HG02588 (cell line): ENCODE measurements around the gene TOLLIP.
"Not testable (repeated sequence)": the region's sequence is repeated elsewhere in the genome, so short reads cannot be mapped to it uniquely, and the experiment has no call there.

Source experiments
- ATAC-seq: cut with Tn5 transposase; IDR thresholded peaks from one replicate; pipeline ENCODE4 v1.9.1; 2021; ENCODE audit warnings: mild to moderate bottlenecking, moderate library complexity; ENCODE audit not compliant: unreplicated experiment

Gene TOLLIP

DNA sequence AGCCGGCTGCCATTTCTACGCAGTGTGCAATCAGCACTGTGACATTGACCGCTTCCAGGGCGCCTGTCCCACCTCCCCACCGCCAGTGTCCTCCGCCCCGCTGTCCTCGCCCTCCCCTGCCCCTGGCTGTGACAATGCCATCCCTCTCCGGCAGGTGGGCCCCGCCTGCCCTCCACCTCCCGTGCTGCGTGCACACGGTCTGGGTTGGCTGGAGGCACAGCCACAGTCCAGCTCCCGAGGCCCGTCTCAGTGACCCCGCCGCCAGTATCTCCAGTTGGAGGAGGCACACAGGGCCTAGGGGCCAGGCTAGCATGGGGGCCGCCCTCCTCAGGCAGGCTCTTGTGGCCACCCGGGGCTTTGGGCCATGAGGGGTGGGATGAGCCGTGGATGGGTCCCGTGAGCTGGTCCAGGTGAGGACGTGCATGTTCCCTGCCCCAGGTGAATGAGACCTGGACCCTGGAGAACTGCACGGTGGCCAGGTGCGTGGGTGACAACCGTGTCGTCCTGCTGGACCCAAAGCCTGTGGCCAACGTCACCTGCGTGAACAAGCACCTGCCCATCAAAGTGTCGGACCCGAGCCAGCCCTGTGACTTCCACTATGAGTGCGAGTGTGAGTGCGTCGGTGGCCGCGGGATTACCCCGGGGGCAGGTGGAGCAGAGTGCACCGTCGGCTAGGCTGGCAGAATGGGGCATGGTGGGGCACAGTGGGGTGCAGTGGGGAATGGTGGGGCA lies 56.9 kb downstream of the TOLLIP start:
- no peak for ATAC-seq

DNA sequence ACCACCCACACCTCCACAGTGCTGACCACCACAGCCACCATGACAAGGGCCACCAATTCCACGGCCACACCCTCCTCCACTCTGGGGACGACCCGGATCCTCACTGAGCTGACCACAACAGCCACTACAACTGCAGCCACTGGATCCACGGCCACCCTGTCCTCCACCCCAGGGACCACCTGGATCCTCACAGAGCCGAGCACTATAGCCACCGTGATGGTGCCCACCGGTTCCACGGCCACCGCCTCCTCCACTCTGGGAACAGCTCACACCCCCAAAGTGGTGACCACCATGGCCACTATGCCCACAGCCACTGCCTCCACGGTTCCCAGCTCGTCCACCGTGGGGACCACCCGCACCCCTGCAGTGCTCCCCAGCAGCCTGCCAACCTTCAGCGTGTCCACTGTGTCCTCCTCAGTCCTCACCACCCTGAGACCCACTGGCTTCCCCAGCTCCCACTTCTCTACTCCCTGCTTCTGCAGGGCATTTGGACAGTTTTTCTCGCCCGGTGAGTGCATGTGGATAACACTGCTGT lies 58.1 kb downstream of the TOLLIP start:
- no peak for ATAC-seq

DNA sequence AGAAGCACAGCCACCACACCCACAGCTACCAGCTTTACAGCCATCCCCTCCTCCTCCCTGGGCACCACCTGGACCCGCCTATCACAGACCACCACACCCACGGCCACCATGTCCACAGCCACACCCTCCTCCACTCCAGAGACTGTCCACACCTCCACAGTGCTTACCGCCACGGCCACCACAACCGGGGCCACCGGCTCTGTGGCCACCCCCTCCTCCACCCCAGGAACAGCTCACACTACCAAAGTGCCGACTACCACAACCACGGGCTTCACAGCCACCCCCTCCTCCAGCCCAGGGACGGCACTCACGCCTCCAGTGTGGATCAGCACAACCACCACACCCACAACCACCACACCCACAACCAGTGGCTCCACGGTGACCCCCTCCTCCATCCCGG lies 59.0 kb downstream of the TOLLIP start:
- not testable (repeated sequence) for ATAC-seq

DNA sequence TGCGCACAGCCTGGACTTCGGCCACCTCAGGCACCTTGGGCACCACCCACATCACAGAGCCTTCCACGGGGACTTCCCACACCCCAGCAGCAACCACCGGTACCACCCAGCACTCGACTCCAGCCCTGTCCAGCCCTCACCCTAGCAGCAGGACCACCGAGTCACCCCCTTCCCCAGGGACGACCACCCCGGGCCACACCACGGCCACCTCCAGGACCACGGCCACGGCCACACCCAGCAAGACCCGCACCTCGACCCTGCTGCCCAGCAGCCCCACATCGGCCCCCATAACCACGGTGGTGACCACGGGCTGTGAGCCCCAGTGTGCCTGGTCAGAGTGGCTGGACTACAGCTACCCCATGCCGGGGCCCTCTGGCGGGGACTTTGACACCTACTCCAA lies 60.5 kb downstream of the TOLLIP start:
- ATAC-seq, result not testable (repeated sequence)

DNA sequence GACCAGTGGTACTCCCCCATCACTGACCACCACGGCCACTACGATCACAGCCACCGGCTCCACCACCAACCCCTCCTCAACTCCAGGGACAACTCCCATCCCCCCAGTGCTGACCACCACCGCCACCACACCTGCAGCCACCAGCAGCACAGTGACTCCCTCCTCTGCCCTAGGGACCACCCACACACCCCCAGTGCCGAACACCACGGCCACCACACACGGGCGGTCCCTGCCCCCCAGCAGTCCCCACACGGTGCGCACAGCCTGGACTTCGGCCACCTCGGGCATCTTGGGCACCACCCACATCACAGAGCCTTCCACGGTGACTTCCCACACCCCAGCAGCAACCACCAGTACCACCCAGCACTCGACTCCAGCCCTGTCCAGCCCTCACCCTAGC lies 62.4 kb downstream of the TOLLIP start:
- ATAC-seq, result not testable (repeated sequence)

DNA sequence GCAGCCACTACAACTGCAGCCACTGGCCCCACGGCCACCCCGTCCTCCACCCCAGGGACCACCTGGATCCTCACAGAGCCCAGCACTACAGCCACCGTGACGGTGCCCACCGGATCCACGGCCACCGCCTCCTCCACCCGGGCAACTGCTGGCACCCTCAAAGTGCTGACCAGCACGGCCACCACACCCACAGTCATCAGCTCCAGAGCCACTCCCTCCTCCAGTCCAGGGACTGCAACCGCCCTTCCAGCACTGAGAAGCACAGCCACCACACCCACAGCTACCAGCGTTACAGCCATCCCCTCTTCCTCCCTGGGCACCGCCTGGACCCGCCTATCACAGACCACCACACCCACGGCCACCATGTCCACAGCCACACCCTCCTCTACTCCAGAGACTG lies 63.1 kb downstream of the TOLLIP start:
- not testable (repeated sequence) for ATAC-seq

DNA sequence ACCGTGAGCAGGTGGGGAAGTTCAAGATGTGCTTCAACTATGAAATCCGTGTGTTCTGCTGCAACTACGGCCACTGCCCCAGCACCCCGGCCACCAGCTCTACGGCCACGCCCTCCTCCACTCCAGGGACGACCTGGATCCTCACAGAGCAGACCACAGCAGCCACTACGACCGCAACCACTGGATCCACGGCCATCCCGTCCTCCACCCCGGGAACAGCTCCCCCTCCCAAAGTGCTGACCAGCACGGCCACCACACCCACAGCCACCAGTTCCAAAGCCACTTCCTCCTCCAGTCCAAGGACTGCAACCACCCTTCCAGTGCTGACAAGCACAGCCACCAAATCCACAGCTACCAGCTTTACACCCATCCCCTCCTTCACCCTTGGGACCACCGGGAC lies 63.7 kb downstream of the TOLLIP start:
- ATAC-seq, result not testable (repeated sequence)

DNA sequence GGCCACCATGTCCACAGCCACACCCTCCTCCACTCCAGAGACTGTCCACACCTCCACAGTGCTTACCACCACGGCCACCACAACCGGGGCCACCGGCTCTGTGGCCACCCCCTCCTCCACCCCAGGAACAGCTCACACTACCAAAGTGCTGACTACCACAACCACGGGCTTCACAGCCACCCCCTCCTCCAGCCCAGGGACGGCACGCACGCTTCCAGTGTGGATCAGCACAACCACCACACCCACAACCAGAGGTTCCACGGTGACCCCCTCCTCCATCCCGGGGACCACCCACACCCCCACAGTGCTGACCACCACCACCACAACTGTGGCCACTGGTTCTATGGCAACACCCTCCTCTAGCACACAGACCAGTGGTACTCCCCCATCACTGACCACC lies 64.9 kb downstream of the TOLLIP start:
- not testable (repeated sequence) for ATAC-seq

DNA sequence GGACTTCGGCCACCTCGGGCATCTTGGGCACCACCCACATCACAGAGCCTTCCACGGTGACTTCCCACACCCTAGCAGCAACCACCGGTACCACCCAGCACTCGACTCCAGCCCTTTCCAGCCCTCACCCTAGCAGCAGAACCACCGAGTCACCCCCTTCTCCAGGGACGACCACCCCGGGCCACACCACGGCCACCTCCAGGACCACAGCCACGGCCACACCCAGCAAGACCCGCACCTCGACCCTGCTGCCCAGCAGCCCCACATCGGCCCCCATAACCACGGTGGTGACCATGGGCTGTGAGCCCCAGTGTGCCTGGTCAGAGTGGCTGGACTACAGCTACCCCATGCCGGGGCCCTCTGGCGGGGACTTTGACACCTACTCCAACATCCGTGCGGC lies 65.9 kb downstream of the TOLLIP start:
- not testable (repeated sequence) for ATAC-seq

DNA sequence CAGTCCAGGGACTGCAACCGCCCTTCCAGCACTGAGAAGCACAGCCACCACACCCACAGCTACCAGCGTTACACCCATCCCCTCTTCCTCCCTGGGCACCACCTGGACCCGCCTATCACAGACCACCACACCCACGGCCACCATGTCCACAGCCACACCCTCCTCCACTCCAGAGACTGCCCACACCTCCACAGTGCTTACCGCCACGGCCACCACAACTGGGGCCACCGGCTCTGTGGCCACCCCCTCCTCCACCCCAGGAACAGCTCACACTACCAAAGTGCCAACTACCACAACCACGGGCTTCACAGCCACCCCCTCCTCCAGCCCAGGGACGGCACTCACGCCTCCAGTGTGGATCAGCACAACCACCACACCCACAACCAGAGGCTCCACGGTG lies 66.7 kb downstream of the TOLLIP start:
- not testable (repeated sequence) for ATAC-seq

DNA sequence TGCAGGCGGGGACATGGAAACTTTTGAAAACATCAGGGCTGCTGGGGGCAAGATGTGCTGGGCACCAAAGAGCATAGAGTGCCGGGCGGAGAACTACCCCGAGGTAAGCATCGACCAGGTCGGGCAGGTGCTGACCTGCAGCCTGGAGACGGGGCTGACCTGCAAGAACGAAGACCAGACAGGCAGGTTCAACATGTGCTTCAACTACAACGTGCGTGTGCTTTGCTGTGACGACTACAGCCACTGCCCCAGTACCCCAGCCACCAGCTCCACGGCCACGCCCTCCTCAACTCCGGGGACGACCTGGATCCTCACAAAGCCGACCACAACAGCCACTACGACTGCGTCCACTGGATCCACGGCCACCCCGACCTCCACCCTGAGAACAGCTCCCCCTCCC lies 67.1 kb downstream of the TOLLIP start:
- ATAC-seq, result no peak

DNA sequence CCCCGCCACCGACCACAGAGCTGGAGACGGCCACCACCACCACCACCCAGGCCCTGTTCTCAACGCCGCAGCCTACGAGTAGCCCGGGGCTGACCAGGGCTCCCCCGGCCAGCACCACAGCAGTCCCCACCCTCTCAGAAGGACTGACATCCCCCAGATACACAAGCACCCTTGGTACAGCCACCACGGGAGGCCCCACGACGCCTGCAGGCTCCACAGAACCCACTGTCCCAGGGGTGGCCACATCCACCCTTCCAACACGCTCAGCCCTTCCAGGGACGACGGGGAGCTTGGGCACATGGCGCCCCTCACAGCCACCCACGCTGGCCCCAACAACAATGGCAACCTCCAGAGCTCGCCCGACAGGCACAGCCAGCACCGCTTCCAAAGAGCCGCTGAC lies 67.7 kb downstream of the TOLLIP start:
- no peak for ATAC-seq

DNA sequence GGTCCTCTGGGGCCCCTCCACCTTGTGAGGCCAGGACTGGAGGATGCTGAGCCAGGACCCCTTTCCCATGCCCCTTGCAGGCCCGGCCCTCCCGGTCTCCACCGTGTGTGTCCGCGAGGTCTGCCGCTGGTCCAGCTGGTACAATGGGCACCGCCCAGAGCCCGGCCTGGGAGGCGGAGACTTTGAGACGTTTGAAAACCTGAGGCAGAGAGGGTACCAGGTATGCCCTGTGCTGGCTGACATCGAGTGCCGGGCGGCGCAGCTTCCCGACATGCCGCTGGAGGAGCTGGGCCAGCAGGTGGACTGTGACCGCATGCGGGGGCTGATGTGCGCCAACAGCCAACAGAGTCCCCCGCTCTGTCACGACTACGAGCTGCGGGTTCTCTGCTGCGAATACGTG lies 68.7 kb downstream of the TOLLIP start:
- ATAC-seq, result no peak

DNA sequence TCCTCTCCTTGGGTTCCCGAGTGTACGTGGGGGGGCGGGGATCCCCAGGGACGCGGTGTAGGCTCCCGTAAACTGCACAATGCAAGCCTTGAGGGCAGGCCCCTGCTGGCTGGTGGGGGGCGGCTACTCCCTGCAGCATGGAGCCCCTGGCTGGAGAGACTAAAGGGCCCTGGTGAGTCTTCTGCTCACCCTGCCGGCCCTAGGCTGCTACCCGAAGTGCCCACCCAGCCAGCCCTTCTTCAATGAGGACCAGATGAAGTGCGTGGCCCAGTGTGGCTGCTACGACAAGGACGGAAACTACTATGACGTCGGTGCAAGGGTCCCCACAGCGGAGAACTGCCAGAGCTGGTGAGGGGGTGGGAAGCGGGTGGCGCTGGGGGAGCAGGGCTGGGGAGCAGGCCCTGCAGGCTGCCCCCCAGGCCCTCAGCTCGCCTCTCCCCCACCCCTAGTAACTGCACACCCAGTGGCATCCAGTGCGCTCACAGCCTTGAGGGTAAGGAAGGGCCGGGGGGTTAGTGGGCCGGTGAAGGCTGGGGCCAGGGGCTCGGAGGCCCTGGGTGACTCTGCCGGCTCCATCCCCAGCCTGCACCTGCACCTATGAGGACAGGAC lies 69.7 kb downstream of the TOLLIP start:
- no peak for ATAC-seq

DNA sequence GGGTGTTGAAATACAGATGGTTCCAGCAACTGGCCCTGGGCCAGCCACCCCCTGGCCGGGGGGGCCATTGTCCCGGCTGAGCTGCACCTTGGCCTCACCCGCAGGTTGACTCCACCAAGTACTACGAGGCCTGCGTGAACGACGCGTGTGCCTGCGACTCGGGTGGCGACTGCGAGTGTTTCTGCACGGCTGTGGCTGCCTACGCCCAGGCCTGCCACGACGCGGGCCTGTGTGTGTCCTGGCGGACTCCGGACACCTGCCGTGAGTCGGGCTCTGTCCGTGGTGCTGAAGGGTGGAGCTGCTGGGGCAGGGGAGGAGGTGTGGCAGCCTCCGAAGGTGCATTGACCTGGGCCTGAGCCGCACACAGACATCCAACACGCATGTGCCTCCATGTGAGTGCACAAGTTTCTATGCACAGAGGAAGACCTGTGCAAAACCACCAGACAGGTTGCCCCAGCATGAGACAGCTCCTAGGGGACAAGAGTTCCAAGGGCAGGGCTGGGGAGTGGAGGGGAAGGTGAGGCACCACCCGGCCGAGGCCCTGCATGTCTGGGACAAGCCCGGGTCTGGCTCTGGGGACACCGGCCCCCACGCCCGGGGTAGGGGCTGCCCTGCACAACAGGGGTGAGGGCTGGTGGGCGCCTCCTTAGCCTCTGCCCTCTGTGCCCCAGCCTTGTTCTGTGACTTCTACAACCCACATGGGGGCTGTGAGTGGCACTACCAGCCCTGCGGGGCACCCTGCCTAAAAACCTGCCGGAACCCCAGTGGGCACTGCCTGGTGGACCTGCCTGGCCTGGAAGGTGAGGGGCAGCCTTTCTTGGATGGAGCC lies 70.5 kb downstream of the TOLLIP start:
- ATAC-seq, result no peak

DNA sequence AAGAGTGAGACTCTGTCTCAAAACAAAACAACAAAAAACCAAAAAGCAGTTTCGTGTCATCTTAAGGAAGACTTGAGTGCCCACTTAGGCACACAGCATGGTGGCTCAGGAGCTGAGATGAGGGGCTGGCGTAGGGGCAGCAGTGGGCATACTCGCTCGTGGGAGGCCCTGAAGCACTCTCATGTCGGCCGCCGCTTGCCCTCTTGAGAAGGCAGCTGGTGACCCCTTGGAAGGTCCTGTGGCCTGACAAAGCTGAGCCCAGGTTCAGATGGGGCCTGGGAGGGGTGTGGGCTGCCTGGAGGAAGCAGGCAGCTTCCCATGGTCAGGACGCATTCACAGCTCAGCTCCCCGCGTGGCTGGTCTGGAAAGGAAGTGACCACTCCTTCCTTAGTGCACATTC lies 71.6 kb downstream of the TOLLIP start:
- ATAC-seq, result no peak

DNA sequence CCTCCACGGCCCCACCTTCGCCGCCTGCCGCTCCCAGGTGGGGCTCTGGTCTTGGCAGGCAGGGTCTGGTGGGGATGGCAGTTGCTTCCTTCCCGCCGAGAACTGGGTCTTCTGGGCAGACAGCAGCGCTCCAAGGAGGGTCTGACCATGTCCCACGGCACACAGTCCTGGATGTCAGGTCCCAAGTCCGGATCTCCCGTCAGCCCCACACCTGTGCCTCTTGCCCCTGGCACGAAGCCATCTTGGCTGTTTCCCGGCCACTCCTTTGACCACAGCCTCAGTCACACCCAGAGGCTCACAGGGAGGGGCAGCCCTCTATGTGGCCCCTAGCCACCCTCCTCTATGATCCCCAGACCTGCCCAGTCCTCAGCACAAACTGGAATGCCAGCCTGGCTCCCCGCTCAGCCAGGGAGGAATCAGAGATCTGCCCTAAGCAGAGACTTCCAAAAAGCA lies 72.3 kb downstream of the TOLLIP start:
- ATAC-seq, result no peak

DNA sequence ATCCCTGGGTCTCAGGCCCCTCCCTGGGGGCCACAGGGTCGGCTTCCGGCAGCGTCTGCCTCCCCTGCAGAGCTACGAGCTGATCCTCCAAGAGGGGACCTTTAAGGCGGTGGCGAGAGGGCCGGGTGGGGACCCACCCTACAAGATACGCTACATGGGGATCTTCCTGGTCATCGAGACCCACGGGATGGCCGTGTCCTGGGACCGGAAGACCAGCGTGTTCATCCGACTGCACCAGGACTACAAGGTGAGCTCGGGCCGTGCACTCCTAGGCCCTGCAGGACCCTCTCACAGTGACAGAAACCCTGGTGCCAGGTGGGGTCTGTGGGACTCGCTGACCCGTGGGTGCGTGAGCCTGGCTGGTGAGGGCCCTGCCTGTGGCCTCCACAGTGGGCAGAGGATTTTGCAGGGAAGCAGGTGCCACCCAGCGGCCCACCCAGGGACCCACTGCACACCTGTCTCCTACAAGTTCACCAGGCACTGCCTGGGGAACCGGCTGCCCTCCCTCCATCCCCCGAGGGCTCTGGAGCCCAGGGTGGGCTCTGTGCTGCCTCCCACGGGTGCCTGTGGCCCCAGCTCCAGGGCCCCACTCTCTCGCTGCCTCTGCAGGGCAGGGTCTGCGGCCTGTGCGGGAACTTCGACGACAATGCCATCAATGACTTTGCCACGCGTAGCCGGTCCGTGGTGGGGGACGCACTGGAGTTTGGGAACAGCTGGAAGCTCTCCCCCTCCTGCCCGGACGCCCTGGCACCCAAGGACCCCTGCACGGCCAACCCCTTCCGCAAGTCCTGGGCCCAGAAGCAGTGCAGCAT lies 72.9 kb downstream of the TOLLIP start:
- no peak for ATAC-seq

DNA sequence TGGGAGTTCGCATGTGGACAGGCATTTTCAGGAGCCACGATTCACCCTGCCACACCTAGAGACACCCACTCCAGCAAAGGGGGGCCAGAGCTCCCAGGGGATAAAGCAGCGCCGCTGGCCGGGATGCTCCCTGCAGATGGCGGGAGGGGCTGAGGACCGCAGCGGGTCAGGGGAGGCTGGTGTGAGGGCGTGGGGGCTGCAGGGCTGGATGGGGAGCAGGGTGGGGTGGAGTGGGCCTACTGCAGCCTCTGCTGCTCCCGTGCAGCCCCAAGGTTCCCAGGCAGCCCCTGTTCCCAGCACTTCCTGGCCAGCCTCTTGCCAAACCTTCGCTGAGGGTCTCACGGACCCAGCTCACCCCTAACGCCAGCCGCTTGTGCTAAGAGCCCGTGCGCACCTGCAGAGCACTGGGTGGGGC lies 73.5 kb downstream of the TOLLIP start:
- no peak for ATAC-seq

DNA sequence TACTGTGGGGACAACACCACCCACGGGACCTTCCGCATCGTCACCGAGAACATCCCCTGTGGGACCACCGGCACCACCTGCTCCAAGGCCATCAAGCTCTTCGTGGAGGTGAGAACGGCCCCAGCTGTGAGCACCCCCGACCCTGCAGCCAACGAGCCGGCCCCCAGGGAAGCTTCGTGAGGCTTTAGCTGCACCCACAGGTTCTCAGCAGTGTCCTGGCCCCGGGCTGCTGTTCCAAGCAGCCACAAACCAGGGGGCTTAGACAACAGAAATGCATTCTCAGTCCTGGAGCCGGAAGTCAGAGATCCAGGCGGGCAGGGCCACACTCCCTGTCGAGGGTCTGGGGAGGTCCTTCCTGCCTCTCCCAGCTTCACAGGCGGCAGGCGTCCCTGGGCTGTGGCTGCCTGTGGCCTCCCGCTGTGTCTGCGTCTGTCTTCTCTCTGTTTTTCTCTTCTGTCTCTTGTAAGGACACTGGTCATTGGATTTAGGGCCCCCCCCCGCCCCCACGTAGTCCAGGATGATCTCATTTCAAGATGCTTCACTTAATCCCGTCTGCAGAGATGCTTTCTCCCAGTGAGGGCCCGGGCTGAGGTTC lies 74.0 kb downstream of the TOLLIP start:
- ATAC-seq, result no peak
